ENCODE results near the gene TNFSF15. TPM values are rescaled to one million over a fixed set of nuclear protein-coding genes. Genes with fewer than 3 reads are reported as not detected.
A peak's percentile ranks its signal among the peaks of the same experiment; 100 is the strongest.

The TNFSF15 gene
- total and polyA plus RNA-seq, 8 donors = 0.31 to 12.3 (median 2.4) TPM

GRCh38 chr9:114782586-114782985 is 23.3 kb downstream of the TNFSF15 start:
- H3K9me3 ChIP-seq = no peaks in the 10 kb centered on the region
- DNase-seq = no peak

GRCh38 chr9:114779352-114779845 is 26.4 kb downstream of the TNFSF15 start:
- Histone ChIP-seq H3K27me3 (no peaks in the 10 kb centered on the region), H3K27ac (peak overlapping the region; percentile 59 to 73 (median 71)), H3K9me3 (no peaks in the 10 kb centered on the region), H3K4me1 (peaks cover 0 to 16% (median 8%) of the 10 kb centered on the region in 4 donors), H3K4me3 (no peak overlapping the region), H3K36me3 (no peaks in the 10 kb centered on the region)
- no peak for TF ChIP-seq EP300 (IDR thresholded peaks at IDR 0.05)
- TF ChIP-seq POLR2AphosphoS5 (IDR thresholded peaks at IDR 0.05) = peak in 2 of 3 donors; percentile 71 to 85
- peak; percentile 94 to 97 for DNase-seq
- 27 to 39% (median 28%) methylated on average over 4 of the region's 4 CpGs for WGBS, 5 donors
- intact Hi-C loops (cut with DNase I; ENCODE audit: low total_unique reads) = no loop called here

More at GRCh38 chr9:114782586-114782985, 23.3 kb downstream of the TNFSF15 start:
- Histone ChIP-seq H3K4me3 (no peak overlapping the region), H3K27ac (no peak overlapping the region), H3K27me3 (no peaks in the 10 kb centered on the region), H3K4me1 (peaks cover 0 to 38% (median 17%) of the 10 kb centered on the region in 4 donors), H3K36me3 (no peaks in the 10 kb centered on the region)
- intact Hi-C loops (cut with DNase I; ENCODE audit: low total_unique reads) = no loop called here
- TF ChIP-seq EP300 (IDR thresholded peaks at IDR 0.05) (no peak), CTCF (IDR thresholded peaks at IDR 0.05) (no peak), POLR2AphosphoS5 (IDR thresholded peaks at IDR 0.05) (no peak), POLR2A (IDR thresholded peaks at IDR 0.05) (no peak)

DNA sequence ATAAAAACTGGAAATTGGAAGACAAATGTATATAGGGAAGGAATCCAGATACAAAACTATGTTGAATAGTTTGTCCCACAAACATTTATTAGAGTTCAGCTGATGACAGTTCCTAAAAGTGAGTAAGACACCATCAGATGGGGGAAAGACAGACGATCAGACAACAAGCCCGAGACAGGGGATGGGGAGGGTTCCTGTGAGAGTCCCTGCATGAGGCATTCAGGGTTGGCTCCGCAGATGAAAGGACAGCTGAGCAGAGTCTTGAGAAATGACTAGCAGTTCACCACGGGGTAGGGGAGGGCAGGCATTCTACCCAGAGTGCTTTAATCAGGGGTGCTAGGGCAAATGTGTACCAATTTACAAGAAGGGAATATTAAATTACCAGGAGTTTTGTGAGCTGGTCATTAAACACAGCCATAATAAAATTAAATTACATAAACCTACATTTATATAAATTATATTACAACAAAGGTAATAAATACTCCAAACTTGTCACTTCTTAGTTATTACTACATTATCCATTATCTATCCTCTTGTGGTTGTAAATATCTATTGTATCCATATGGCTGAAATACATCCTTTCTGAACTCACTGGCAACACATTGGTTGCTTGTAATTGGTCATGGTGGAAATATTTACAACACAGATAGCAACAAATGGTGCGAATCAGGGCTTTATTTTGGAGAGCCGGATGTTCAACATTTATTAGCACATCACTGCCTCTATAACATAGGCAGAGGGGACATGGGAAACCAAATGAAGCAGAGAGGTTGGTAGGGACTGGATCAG is 27.8 kb downstream of the TNFSF15 start:
- Histone ChIP-seq H3K27ac (peak overlapping the region in 2 of 5 donors; percentile 70 to 73), H3K36me3 (no peaks in the 10 kb centered on the region), H3K9me3 (no peaks in the 10 kb centered on the region), H3K27me3 (no peaks in the 10 kb centered on the region), H3K4me1 (peaks cover 0 to 15% (median 8%) of the 10 kb centered on the region in 4 donors), H3K4me3 (no peak overlapping the region)
- DNase-seq = peak in 1 of 2 donors; percentile 36
- no peak for TF ChIP-seq POLR2A (IDR thresholded peaks at IDR 0.05)
- no peak for TF ChIP-seq POLR2AphosphoS5 (IDR thresholded peaks at IDR 0.05)
- 60 to 78% (median 70%) methylated on average over 6 of the region's 6 CpGs for WGBS, 5 donors
- intact Hi-C loops (cut with DNase I; ENCODE audit: low total_unique reads) = no loop called here

DNA sequence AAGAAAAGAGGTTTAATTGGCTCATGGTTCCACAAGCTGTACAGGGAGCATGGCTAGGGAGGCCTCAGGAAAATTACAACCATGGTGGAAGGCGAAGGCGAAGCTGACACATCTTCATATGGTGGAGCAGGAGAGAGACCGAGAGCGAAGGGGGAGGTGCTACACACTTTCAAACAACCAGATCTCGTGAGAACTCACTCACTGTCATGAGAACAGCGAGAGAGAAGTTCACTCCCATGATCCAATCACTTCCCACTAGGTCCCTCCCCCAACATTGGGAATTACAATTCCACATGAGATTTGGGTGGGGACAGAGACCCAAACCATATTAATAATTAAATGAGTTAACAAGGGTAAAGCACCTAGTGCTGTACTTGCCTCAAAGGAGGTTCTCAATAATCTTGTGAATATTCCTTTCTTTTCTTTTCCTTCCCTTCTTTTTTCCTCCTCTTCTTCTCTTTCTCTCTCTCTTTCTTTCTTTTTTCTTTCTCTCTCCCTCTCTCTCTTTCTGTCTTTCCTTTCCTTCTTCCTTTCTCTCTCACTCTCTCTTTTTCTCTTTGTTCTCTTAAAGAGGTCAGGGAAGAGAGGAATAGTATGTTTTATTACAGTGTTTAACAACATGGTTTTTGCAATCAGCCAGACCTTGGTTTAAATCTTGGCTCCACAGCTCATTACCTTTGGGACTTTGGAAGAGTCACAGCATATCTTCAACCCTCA is 29.0 kb downstream of the TNFSF15 start:
- Histone ChIP-seq H3K36me3 (no peaks in the 10 kb centered on the region), H3K27me3 (no peaks in the 10 kb centered on the region), H3K4me1 (peaks cover 0 to 20% (median 12%) of the 10 kb centered on the region in 4 donors), H3K9me3 (no peaks in the 10 kb centered on the region), H3K27ac (no peak overlapping the region), H3K4me3 (no peak overlapping the region)
- intact Hi-C loops (cut with DNase I; ENCODE audit: low total_unique reads) = no loop called here
- 93 to 96% (median 96%) methylated on average over 6 of the region's 6 CpGs for WGBS, 5 donors
- DNase-seq = no peak
- TF ChIP-seq CTCF (IDR thresholded peaks at IDR 0.05) (no peak), EP300 (IDR thresholded peaks at IDR 0.05) (no peak), POLR2AphosphoS5 (IDR thresholded peaks at IDR 0.05) (no peak), POLR2A (IDR thresholded peaks at IDR 0.05) (no peak)

DNA sequence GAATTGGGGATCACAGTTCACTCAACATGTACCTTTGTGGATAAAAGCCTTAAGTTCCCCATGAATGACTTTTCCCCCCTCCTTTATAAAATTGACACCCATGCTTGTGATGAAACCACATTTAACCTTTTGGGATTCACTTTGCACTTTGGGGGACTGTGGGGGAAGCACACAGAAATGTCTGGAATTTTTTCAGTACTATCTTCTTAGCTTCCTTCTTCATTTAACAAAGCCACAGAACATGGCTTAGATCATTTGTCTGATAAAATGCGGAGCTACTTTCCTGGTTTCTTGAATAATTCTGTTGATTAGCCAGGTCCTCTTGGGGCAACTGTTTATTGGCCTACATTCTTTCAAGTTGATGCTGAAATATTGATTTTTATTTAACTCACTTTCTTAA is 29.9 kb downstream of the TNFSF15 start:
- Histone ChIP-seq H3K4me3 (no peak overlapping the region), H3K9me3 (no peaks in the 10 kb centered on the region), H3K4me1 (peaks cover 0 to 23% (median 15%) of the 10 kb centered on the region in 4 donors), H3K27ac (no peak overlapping the region), H3K27me3 (no peaks in the 10 kb centered on the region), H3K36me3 (no peaks in the 10 kb centered on the region)
- TF ChIP-seq CTCF (IDR thresholded peaks at IDR 0.05) = no peak
- no peak for TF ChIP-seq EP300 (IDR thresholded peaks at IDR 0.05)
- no peak for TF ChIP-seq POLR2A (IDR thresholded peaks at IDR 0.05)
- TF ChIP-seq POLR2AphosphoS5 (IDR thresholded peaks at IDR 0.05) = no peak
- WGBS, 5 donors = 55 to 88% (median 66%) methylated on average over 1 of the region's 1 CpG
- DNase-seq = no peak
- intact Hi-C loops (cut with DNase I; ENCODE audit: low total_unique reads) = no loop called here
